Neural crest cell (in vitro differentiated cells): ENCODE measurements around the gene TRIM63. TPM values are rescaled to one million over a fixed set of nuclear protein-coding genes. Genes with fewer than 3 reads are reported as not detected.

Experiments used
- DNase-seq: peaks from one replicate; pipeline ENCODE4 v3.0.0; 2021; ENCODE audit warnings: low read depth, mixed read lengths, low spot score
- H3K27ac Mint-ChIP-seq: one replicate; pipeline ENCODE4 v1.8.0; 2021; ENCODE audit warnings: mild to moderate bottlenecking, mixed read lengths; ENCODE audit not compliant: unreplicated experiment
- H3K27me3 Mint-ChIP-seq: 2 replicates; pipeline ENCODE4 v1.8.0; 2021; ENCODE audit warnings: low read depth, mild to moderate bottlenecking, mixed read lengths
- H3K36me3 Mint-ChIP-seq: 2 replicates; pipeline ENCODE4 v1.8.0; 2021; ENCODE audit warnings: low read depth, mild to moderate bottlenecking, mixed read lengths
- H3K4me1 Mint-ChIP-seq: 2 replicates; pipeline ENCODE4 v1.8.0; 2021; ENCODE audit warnings: mixed read lengths
- H3K4me3 Mint-ChIP-seq: one replicate; pipeline ENCODE4 v1.8.0; 2021; ENCODE audit warnings: mild to moderate bottlenecking, mixed read lengths
- H3K9me3 Mint-ChIP-seq: 2 replicates; pipeline ENCODE4 v1.8.0; 2021; ENCODE audit warnings: mixed read lengths
- CTCF ChIP-seq: fragments of 200-600 bp; sonication (generic); conservative IDR thresholded peaks from 2 replicates; pipeline ENCODE4 v1.5.0; 2021; ENCODE audit warnings: antibody characterized with exemption, mild to moderate bottlenecking
- total RNA-seq: library from RNA; stranded (reverse); gene quantifications from 2 replicates; pipeline ENCODE4 v1.2.1, GENCODE V29; 2021

The TRIM63 gene
- total RNA-seq, 1 donor from 2014 or later = not detected

GRCh38 chr1:26020941-26021646 lies 46.3 kb downstream of the TRIM63 start:
- Mint-ChIP-seq H3K36me3 (no peaks in the 10 kb centered on the region), H3K9me3 (no peaks in the 10 kb centered on the region), H3K4me1 (peaks cover 75% of the 10 kb centered on the region), H3K4me3 (peak overlapping the region; percentile 88), H3K27me3 (no peaks in the 10 kb centered on the region), H3K27ac (no peak overlapping the region)
- no peak for TF ChIP-seq CTCF
- DNase-seq = no peak

GRCh38 chr1:26020330-26020768 lies 47.1 kb downstream of the TRIM63 start:
- no peak for DNase-seq
- TF ChIP-seq CTCF = no peak
- no peaks in the 10 kb centered on the region for H3K36me3 Mint-ChIP-seq
- no peaks in the 10 kb centered on the region for H3K9me3 Mint-ChIP-seq
- H3K27me3 Mint-ChIP-seq = no peaks in the 10 kb centered on the region
- H3K4me3 Mint-ChIP-seq = no peak overlapping the region
- no peak overlapping the region for H3K27ac Mint-ChIP-seq
- H3K4me1 Mint-ChIP-seq = peaks cover 70% of the 10 kb centered on the region

- H3K27ac Mint-ChIP-seq = peak overlapping the region; percentile 15
- peaks cover 64% of the 10 kb centered on the region for H3K4me1 Mint-ChIP-seq
- no peaks in the 10 kb centered on the region for H3K36me3 Mint-ChIP-seq
- TF ChIP-seq CTCF = no peak
- no peak for DNase-seq
- no peaks in the 10 kb centered on the region for H3K27me3 Mint-ChIP-seq
- peak overlapping the region; percentile 17 for H3K4me3 Mint-ChIP-seq
- no peaks in the 10 kb centered on the region for H3K9me3 Mint-ChIP-seq
Measured at GRCh38 chr1:26019641-26020315, 47.7 kb downstream of the TRIM63 start.

GRCh38 chr1:26017606-26018005 lies 49.8 kb downstream of the TRIM63 start:
- Mint-ChIP-seq H3K4me3 (no peak overlapping the region), H3K9me3 (no peaks in the 10 kb centered on the region), H3K27ac (no peak overlapping the region), H3K36me3 (no peaks in the 10 kb centered on the region), H3K4me1 (peaks cover 48% of the 10 kb centered on the region), H3K27me3 (no peaks in the 10 kb centered on the region)
- no peak for TF ChIP-seq CTCF
- DNase-seq = no peak

- Mint-ChIP-seq H3K27me3 (no peaks in the 10 kb centered on the region), H3K27ac (no peak overlapping the region), H3K9me3 (no peaks in the 10 kb centered on the region), H3K36me3 (no peaks in the 10 kb centered on the region), H3K4me1 (peaks cover 48% of the 10 kb centered on the region), H3K4me3 (no peak overlapping the region)
- no peak for TF ChIP-seq CTCF
- DNase-seq = no peak
Measured at GRCh38 chr1:26016953-26017545, 50.4 kb downstream of the TRIM63 start.
